Smooth muscle cell of the umbilical artery (primary cell): ENCODE results near the gene MOSPD3. TPM values are rescaled to one million over a fixed set of nuclear protein-coding genes. Genes with fewer than 3 reads are reported as not detected.

Experiments
- total RNA-seq: library from RNA; depleted of rRNA; stranded (reverse); fragments of >200 nt; gene quantifications from 2 replicates; pipeline ENCODE4 v1.2.3, GENCODE V29; 2014

The MOSPD3 gene, protein sequence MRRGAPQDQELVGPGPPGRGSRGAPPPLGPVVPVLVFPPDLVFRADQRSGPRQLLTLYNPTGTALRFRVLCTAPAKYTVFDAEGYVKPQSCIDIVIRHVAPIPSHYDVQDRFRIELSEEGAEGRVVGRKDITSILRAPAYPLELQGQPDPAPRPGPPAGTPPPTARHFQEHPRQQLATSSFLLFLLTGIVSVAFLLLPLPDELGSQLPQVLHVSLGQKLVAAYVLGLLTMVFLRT
- 4.2 and 5.4 TPM in 2 replicates for total RNA-seq

GRCh38 chr7:100611983-100612729 lies at the start of gene MOSPD3:
MOSPD3 (plus strand) TSS chr7:100612540; CDS start chr7:100612792, 252 bp downstream.

GRCh38 chr7:100573691-100574361 lies 38.5 kb upstream of the MOSPD3 start, which contains the start of gene SAP25:
SAP25 (minus strand) TSS chr7:100573900; CDS start chr7:100573742, 158 bp downstream.

DNA sequence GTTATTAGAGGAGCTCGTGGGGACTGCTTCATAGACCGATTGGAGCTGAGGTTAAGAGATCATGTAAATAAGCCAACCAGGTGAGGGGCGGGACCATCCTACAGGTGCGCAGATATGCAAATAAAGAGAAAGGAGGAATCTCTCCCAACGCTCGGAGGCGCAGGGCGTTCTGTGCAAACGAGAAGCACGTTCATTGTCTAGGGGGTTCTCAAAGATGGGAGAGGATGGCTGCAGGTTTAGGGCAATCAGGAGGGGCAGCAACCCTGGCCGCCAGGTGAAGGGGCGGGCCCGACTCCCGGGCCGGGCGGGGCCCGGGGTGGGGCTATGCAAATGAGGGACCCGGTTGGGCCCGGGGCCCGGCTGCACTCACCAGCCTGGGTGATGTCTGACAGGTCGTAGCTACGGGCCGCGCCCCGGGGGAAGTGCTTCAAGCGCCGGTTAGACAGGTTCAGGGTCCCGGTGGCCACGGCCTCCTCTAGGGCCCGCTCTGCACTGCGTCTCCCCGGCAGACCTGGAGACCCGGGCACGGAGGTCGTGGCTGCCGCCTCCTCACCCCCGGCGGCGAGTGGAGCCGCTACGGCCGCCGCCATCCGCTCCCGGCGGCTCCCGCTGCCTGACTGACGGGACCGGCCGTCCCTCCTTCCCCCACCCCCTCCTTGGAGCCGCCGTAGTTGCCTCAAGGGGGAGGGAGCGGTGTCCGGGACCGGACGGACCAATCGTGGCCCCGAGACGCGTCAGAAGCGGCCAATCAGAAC lies 26.7 kb upstream of the MOSPD3 start, which contains the start of gene LRCH4:
TSS of gene LRCH4 (minus strand) at position 619 of the 755 bp plus-strand sequence. CDS start at position 590, 29 bp downstream.

GRCh38 chr7:100586266-100587025 lies 25.9 kb upstream of the MOSPD3 start, which contains the start of gene FBXO24:
FBXO24 (plus strand) TSS chr7:100586328; CDS start chr7:100586626, 298 bp downstream.

DNA sequence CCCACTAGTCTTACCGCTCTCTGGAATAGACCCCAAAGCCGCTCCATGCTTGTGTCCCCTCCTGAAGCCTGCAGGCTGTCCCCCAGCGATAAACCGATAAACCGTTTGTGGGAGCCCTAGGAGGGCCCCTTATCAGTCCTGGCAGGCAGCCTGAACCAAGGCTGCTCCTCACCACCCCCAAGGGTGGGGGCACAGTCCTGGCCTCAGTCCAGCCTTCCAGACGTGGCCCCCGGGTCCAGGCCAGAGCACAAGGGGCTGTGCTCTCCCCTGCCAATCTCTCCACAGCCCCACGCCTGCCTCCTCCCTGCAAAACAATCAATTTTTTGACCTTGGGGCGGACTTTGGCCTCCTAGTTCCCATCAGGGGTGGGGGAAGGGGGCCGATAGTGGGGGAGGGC lies 29.1 kb downstream of the MOSPD3 start, which contains the start of gene TFR2:
TSS of gene TFR2 (minus strand) at position 90 of the 397 bp plus-strand sequence. CDS start at position 47, 43 bp downstream.

DNA sequence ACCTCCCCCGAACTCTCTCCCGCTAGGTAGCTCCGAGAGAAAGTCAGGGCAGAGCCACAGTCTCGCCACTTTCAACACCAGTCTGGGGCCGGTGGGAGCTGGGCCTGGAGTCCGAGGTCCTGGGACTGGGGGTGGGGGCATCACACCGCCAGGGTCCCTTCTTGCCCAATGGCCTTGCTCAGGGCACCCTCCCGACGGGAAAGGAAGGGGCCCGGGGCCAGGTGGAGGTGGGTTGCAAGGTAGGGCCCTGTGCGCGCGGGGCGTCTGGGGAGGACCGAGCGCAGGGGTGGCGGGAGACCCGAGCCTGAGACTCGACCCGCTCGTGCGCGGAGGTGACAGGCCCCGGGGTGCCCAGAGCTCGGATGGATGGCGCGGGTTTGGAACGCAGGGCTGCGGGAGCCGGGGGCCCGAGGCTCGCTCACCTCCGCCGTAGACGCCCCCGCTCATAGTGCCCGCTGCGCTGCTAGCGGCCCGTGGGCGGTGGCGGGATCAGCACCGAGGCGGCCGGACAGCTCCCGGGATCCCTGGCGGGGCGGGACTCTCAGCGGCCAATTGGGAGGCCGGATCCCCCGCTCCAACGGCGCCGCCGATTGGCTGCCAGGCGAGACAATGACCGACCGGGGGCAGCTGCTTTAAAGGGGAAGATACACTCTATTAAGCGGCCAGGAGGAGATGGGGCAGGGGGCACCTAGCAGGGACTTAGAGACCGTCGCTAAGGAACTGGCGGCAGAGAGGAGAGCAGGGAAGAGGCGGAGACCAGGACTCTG lies 43.8 kb downstream of the MOSPD3 start, which contains the start of gene ACTL6B:
TSS of gene ACTL6B (minus strand) at position 541 of the 767 bp plus-strand sequence. CDS start at position 447, 94 bp downstream.

Other genes with a start within 250 kb of the MOSPD3 start
- gene PILRA, start 239.1 kb upstream of the MOSPD3 start, total RNA-seq, result 0.89 TPM in 1 of 2 replicates, not detected in the other
- 1.1 and 1.2 TPM in 2 replicates for gene ZCWPW1, start 183.8 kb upstream of the MOSPD3 start, total RNA-seq
- gene MEPCE, start 182.7 kb upstream of the MOSPD3 start, total RNA-seq, result 14.8 and 17.9 TPM in 2 replicates
- 11.3 and 12.5 TPM in 2 replicates for gene PPP1R35, start 176.0 kb upstream of the MOSPD3 start, total RNA-seq
- 0.30 and 1.5 TPM in 2 replicates for gene SPACDR, start 148.3 kb upstream of the MOSPD3 start, total RNA-seq
- 10.1 and 19.5 TPM in 2 replicates for gene TSC22D4, start 133.3 kb upstream of the MOSPD3 start, total RNA-seq
- gene NYAP1, start 128.6 kb upstream of the MOSPD3 start, total RNA-seq, result 0.83 and 1.2 TPM in 2 replicates
- 3.0 and 4.4 TPM in 2 replicates for gene AGFG2, start 73.3 kb upstream of the MOSPD3 start, total RNA-seq
- gene SAP25, start 38.6 kb upstream of the MOSPD3 start, total RNA-seq, result not detected in 2 replicates
- gene LRCH4, start 26.4 kb upstream of the MOSPD3 start, total RNA-seq, result 7.7 and 12.6 TPM in 2 replicates
- gene FBXO24, start 26.2 kb upstream of the MOSPD3 start, total RNA-seq, result 0.30 and 0.32 TPM in 2 replicates
- gene PCOLCE, start 10.2 kb upstream of the MOSPD3 start, total RNA-seq, result 16.9 and 51.6 TPM in 2 replicates
- gene TFR2, start 29.0 kb downstream of the MOSPD3 start, total RNA-seq, result 0.83 and 0.89 TPM in 2 replicates
- not detected in 2 replicates for gene ACTL6B, start 43.9 kb downstream of the MOSPD3 start, total RNA-seq
- gene GNB2, start 61.2 kb downstream of the MOSPD3 start, total RNA-seq, result 61.5 and 126 TPM in 2 replicates
- gene GIGYF1, start 81.7 kb downstream of the MOSPD3 start, total RNA-seq, result 11.3 and 14.4 TPM in 2 replicates
- 27.6 and 27.9 TPM in 2 replicates for gene POP7, start 93.6 kb downstream of the MOSPD3 start, total RNA-seq
- not detected in 2 replicates for gene EPO, start 107.9 kb downstream of the MOSPD3 start, total RNA-seq
- not detected in 2 replicates for gene ZAN, start 121.1 kb downstream of the MOSPD3 start, total RNA-seq
- 57.0 and 69.2 TPM in 2 replicates for gene EPHB4, start 215.0 kb downstream of the MOSPD3 start, total RNA-seq
- 12.2 and 14.3 TPM in 2 replicates for gene SLC12A9, start 240.2 kb downstream of the MOSPD3 start, total RNA-seq